SK-N-SH (cell line): Measurements from ENCODE around the gene CSPG5.

ENCODE experiments used
- EP300 ChIP-seq, 2 experiments: IDR thresholded peaks; 2 replicates each; pipeline versions ENCODE4 v1.4.0 to v1.6.1; 2012; ENCODE audit warnings: borderline replicate concordance in 1 of 2, low read depth in 1 of 2, low read length in 1 of 2
- MEF2A ChIP-seq: IDR thresholded peaks from 2 replicates; pipeline ENCODE4 v1.4.0; 2012; ENCODE audit warnings: low read depth, borderline replicate concordance
- RAD21 ChIP-seq: IDR thresholded peaks from 2 replicates; pipeline ENCODE4 v1.6.1; 2012; ENCODE audit warnings: mild to moderate bottlenecking, low read length
- RCOR1 ChIP-seq: fragments of 150-350 bp; IDR thresholded peaks from 2 replicates; pipeline ENCODE4 v1.6.1; 2017; ENCODE audit warnings: antibody characterized with exemption, low read length
- RXRA ChIP-seq: IDR thresholded peaks from 2 replicates; pipeline ENCODE4 v1.4.0; 2012; ENCODE audit warnings: low read depth, mild to moderate bottlenecking, borderline replicate concordance
- SMC3 ChIP-seq: IDR thresholded peaks from 2 replicates; pipeline ENCODE4 v1.6.1; 2012; ENCODE audit warnings: low read depth, low read length, improper control_type of control experiment
- TAF1 ChIP-seq: IDR thresholded peaks from 2 replicates; pipeline ENCODE4 v1.6.1; 2012; ENCODE audit warnings: low read depth, mild to moderate bottlenecking, low read length, moderate library complexity, borderline replicate concordance
- TF ChIP-seq, protein P1 (sequence below): IDR thresholded peaks from 2 replicates; pipeline ENCODE4; 2012
- TF ChIP-seq, protein P2 (sequence below): IDR thresholded peaks from 2 replicates; pipeline ENCODE4 v1.6.1; 2012; ENCODE audit warnings: mild to moderate bottlenecking, low read depth, low read length, moderate library complexity
- TF ChIP-seq, protein P3 (sequence below): fragments of 200-600 bp; sonication (generic); IDR thresholded peaks from 2 replicates; pipeline ENCODE4 v1.6.1; 2017; ENCODE audit warnings: antibody characterized with exemption, mild to moderate bottlenecking, moderate library complexity

DNA sequence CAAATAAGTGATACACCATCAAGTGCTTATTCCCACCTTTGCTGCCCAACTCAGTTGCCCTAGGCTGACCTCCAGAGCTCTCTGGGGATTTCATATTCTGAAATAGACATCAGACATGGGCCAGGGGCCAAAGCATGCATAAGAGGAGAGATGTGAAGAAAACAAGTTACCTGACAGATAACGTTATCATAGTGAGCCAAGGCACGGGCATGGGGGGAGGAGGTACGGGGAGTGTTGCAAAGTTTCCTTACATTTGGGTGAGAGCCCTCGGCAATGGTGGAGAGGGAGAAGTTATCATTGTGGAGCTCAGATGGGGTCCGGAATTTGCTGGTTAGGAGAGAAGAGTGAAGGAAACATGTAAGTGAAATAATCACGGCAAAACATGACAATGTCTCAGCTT is 9.8 kb downstream of the CSPG5 start:
- TF ChIP-seq EP300 (IDR thresholded peaks at IDR 0.05; ENCODE audit: borderline replicate concordance in 1 of 2, low read depth in 1 of 2, low read length in 1 of 2) (no peak), RCOR1 (no peak), RAD21 (no peak), TAF1 (no peak), MEF2A (no peak), RXRA (no peak), SMC3 (no peak)
- TF ChIP-seq, protein P1, sequence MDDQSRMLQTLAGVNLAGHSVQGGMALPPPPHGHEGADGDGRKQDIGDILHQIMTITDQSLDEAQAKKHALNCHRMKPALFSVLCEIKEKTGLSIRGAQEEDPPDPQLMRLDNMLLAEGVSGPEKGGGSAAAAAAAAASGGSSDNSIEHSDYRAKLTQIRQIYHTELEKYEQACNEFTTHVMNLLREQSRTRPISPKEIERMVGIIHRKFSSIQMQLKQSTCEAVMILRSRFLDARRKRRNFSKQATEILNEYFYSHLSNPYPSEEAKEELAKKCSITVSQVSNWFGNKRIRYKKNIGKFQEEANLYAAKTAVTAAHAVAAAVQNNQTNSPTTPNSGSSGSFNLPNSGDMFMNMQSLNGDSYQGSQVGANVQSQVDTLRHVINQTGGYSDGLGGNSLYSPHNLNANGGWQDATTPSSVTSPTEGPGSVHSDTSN, result no peak
- TF ChIP-seq, protein P2, sequence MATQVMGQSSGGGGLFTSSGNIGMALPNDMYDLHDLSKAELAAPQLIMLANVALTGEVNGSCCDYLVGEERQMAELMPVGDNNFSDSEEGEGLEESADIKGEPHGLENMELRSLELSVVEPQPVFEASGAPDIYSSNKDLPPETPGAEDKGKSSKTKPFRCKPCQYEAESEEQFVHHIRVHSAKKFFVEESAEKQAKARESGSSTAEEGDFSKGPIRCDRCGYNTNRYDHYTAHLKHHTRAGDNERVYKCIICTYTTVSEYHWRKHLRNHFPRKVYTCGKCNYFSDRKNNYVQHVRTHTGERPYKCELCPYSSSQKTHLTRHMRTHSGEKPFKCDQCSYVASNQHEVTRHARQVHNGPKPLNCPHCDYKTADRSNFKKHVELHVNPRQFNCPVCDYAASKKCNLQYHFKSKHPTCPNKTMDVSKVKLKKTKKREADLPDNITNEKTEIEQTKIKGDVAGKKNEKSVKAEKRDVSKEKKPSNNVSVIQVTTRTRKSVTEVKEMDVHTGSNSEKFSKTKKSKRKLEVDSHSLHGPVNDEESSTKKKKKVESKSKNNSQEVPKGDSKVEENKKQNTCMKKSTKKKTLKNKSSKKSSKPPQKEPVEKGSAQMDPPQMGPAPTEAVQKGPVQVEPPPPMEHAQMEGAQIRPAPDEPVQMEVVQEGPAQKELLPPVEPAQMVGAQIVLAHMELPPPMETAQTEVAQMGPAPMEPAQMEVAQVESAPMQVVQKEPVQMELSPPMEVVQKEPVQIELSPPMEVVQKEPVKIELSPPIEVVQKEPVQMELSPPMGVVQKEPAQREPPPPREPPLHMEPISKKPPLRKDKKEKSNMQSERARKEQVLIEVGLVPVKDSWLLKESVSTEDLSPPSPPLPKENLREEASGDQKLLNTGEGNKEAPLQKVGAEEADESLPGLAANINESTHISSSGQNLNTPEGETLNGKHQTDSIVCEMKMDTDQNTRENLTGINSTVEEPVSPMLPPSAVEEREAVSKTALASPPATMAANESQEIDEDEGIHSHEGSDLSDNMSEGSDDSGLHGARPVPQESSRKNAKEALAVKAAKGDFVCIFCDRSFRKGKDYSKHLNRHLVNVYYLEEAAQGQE, result no peak
- TF ChIP-seq, protein P3, sequence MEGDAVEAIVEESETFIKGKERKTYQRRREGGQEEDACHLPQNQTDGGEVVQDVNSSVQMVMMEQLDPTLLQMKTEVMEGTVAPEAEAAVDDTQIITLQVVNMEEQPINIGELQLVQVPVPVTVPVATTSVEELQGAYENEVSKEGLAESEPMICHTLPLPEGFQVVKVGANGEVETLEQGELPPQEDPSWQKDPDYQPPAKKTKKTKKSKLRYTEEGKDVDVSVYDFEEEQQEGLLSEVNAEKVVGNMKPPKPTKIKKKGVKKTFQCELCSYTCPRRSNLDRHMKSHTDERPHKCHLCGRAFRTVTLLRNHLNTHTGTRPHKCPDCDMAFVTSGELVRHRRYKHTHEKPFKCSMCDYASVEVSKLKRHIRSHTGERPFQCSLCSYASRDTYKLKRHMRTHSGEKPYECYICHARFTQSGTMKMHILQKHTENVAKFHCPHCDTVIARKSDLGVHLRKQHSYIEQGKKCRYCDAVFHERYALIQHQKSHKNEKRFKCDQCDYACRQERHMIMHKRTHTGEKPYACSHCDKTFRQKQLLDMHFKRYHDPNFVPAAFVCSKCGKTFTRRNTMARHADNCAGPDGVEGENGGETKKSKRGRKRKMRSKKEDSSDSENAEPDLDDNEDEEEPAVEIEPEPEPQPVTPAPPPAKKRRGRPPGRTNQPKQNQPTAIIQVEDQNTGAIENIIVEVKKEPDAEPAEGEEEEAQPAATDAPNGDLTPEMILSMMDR, result no peak
